Measurements from ENCODE around the gene MYH10.

Gene MYH10

DNA sequence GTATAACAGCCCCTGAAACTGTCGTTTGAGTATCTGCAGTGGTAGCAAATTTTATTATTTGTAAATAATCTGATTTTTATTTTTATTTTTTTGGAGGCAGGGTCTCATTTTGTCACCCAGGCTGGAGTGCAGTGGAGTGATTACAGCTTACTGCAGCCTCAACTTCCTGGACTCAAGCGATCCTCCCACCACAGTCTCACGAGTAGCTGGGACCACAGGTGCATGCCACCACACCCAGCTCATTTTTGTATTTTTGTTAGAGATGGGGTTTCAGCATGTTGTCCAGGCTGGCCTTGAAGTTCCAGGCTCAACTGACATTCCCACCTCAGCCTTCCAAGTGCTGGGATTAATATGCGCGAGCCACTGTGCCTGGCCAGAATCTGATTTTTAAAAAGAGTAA, 192.1 kb downstream of the MYH10 start:
- no peak for DNase-seq

DNA sequence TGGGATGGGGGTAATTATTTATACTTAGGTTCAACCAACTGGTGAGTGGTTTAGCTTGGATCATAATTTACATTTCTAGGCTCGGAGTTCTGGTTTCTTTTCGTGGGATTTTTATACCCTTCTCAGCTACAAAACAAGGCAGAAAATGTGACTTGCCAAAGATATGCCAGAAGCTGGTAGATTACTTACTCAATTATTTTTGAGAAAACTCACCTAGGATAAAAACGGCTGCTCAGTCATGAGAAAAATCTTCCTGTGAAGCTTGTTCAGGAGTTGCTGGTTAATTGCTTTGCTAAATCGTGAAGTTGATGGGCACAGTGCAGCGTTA, 193.7 kb downstream of the MYH10 start:
- no peak for DNase-seq

DNA sequence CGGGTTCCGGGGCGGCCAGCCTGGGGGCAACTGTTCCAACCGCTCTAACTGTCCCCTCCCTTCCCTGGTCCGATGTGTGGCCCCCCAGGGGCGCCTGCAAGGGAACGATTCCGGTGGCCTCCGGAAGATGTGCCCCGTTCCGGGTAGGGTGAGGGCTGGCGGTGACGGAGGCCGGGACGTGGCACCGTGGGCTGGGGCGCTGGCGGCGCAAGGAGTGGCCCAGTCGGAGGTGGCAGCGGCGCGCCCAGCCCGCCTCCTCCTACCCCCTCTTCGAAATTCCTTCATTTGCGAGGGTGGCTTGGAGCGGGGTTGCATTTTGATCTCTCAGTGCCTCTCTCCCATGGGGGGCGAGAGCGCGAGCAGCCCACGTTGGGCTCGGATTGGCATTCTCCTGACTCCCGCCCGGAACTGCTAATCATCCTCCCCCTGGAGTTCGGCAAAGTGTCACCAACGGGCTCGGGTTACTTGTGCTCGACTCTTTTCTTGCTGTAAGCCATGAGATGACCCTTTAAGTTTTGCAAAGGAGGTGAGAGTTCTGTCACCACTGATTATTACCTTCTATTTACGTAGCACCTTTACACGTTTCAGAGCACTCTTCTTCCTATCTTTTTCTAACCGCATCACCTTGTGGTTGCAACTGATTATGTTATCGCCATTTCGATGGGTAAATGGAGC, 194.2 kb downstream of the MYH10 start:
- DNase-seq: peak; percentile 85

DNA sequence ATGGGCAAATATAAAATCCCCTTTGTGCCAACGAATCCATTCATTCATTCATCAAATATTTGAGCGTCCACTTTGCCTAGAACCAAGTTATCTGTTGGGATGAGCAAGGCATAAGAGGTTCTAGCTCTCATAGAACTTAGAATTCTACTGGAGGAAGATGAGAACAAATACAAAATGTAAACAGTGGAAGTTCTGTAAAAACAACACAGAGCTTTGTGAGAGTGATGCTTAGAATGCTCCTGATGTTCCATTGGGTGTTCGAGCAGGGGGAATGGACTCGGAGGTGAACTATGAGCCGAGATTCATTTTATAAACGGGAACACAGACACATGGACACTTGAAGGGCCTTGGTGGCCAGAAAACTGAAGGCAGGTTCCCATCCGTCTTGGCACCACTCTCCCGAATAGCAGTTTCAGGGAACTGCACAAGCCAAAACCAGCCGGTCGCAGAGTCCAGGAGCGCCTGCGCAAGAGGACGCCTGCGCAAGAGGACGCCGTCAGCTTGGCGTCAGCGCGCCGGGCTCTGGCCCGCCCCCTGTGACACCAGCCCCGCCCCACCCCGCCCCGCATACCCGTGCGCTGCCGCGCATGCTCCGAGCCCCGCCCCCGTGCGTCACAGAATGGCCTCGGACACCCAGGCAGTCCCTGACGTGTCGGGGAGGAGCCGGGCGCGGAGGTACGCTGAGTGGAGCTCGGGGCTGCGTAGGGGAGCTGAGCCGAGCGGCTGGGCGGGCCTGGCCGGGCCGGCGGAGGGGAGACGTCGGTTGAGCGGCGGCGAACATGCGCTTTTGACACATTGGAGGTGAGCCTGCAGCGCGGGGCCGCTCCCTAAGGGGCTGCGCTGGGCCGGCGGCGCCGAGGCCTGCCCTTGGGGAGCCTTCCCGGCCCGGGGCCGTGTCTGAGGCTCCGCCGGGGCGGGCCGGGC, 195.0 kb downstream of the MYH10 start, which contains the start of gene NDEL1:
NDEL1 (plus strand) TSS at position 640 of the 924 bp plus-strand sequence. CDS start 8,388 bp downstream, outside the sequence.
- peak; percentile 99 for DNase-seq

DNA sequence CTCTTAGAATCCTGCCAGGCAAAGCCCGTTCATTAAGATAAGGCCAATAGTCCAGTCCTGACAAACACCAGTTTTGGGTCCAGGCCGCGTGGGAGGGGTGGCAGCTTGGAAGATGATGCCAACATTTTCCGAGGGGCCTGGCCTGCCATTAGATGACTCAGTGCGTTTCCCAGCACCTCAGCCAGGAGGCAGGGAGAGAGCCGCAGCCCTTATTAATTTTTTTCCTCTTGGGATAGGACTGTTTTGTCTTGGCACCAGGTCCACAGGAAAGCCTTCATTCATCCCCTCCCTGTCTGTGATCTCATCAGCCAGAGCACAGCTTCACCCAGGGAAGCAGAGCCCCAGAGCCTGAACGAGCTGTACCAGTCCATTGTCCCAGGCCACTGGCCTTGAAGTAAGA, 199.6 kb downstream of the MYH10 start:
- no peak for DNase-seq

DNA sequence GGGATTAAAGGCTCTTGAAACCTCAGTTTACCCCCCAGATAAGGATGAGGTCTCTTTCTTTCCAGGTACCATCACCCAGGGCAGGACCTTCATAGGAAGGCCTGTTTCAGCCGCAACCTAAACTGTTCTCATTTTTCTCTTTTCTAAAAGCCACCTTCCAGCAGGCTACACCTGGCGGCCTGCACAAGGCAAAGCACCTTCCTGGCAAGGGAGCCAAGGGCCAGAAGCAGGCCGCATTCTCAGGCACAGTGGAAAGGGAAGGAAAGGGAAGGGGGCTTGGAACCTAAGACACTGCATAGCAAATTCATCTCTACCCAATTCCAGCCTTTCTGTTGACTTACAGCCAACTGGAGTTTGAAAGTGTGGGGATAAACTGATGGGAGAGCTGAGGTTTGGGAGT, 203.7 kb downstream of the MYH10 start:
- DNase-seq: no peak

DNA sequence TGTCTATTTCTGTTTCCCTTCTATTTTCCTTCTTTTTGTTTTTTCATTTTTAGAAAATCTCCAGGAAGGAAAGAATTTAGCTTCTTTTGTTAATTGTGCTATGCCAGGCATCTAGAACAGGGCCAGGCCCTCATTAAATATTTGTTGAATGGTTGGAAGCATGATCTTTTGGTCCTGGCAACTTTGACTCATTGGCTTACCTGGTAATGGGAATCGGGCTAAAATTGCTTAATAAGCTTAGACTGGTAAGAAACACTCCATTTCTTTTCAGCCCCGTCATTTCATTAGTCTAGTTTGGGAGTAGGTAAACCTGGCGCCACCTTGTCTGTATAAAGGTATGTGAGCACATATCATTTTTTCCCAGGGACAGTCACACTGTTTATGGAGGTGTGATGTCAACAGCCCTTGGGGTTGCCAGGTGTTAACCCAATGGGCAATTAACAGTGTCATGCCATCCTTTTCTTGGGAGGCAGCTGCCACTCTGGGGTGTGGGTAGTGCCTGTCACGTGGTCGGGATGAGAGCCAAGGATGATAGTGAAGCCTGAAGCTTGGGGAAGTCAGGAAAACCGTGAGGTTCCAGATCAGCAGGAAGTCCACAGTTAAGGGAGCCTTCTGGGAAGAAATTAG, 204.3 kb downstream of the MYH10 start:
- DNase-seq: no peak

Data from activated CD8-positive, alpha-beta memory T cell treated with anti-CD3 and anti-CD28 coated beads for 24 hours (primary cell).